Esophagus muscularis mucosa (tissue), 4 donors: ENCODE measurements around the gene RERE. TPM values are rescaled to one million over a fixed set of nuclear protein-coding genes. Genes with fewer than 3 reads are reported as not detected.

Experiments used
- DNase-seq: peaks from one replicate; pipeline ENCODE4 v3.0.0-alpha.2; 2017; ENCODE audit errors: extremely low spot score
- H3K27ac ChIP-seq, 4 donors: fragments of 200-600 bp; sonication (generic); replicated peaks in 1 of 4; 1 replicate in 3 of 4; 2 replicates in 1 of 4; pipeline ENCODE4 v1.5.1; 2016 to 2019; ENCODE audit warnings: mild to moderate bottlenecking in 1 of 4
- H3K27me3 ChIP-seq, 4 donors: fragments of 200-600 bp; sonication (generic); one replicate each; pipeline versions ENCODE4 v1.5.1 to v1.6.0; 2016 to 2019
- H3K36me3 ChIP-seq, 4 donors: fragments of 200-600 bp; sonication (generic); one replicate each; pipeline ENCODE4 v1.5.1; 2016 to 2019
- H3K4me1 ChIP-seq, 4 donors: fragments of 200-600 bp; sonication (generic); one replicate each; pipeline ENCODE4 v1.5.1; 2016 to 2019
- H3K4me3 ChIP-seq, 4 donors: fragments of 200-600 bp; sonication (generic); 1 replicate in 2 of 4; 2 replicates in 2 of 4; pipeline ENCODE4 v1.5.1; 2016 to 2019; ENCODE audit warnings: mild to moderate bottlenecking in 4 of 4, moderate library complexity in 1 of 4
- H3K9me3 ChIP-seq, 4 donors: fragments of 200-600 bp; sonication (generic); 1 replicate in 3 of 4; 2 replicates in 1 of 4; pipeline ENCODE4 v1.5.1; 2016 to 2019
- CTCF ChIP-seq, 3 experiments: fragments of 200-600 bp in 2 of 3; fragments of 450-650 bp in 1 of 3; sonication (generic) in 2 of 3; IDR thresholded peaks; one replicate each; pipeline ENCODE4 v1.5.1; 2017 to 2019; ENCODE audit warnings: antibody characterized with exemption in 3 of 3, mild to moderate bottlenecking in 2 of 3, moderate library complexity in 1 of 3
- EP300 ChIP-seq: sonication (generic); formaldehyde crosslinking; IDR thresholded peaks from one replicate; pipeline ENCODE4 v1.6.1; 2017; ENCODE audit warnings: antibody characterized with exemption
- POLR2A ChIP-seq: fragments of 450-650 bp; IDR thresholded peaks from one replicate; pipeline ENCODE4 v1.6.1; 2017; ENCODE audit warnings: antibody characterized with exemption, moderate library complexity, mild to moderate bottlenecking, low read depth
- POLR2AphosphoS5 ChIP-seq, 2 donors: sonication (generic); formaldehyde crosslinking; IDR thresholded peaks; one replicate each; pipeline ENCODE4 v1.6.1; 2017; ENCODE audit warnings: antibody characterized with exemption in 2 of 2
- WGBS: methylation state at CpG from one replicate; pipeline ENCODE4 v1.1.5; 2018; 5-methylcytosine and 5-hydroxymethylcytosine counted together
- intact Hi-C: fragments of 100-400 bp; cut with DNase I; formaldehyde crosslinking; loops from one replicate; pipeline ENCODE4 v1.15.1; 2023
- total RNA-seq, 4 donors: library from RNA; depleted of rRNA; stranded (reverse); fragments of >200 nt; gene quantifications; one replicate each; pipeline versions ENCODE4 v1.1.0 to v1.2.1, GENCODE V29; 2016

RERE gene
- total RNA-seq, 4 donors from 2014 or later = 133 to 212 (median 168) TPM

- H3K9me3 ChIP-seq = no peaks in the 10 kb centered on the region
- no peaks in the 10 kb centered on the region for H3K36me3 ChIP-seq
- H3K4me1 ChIP-seq = peaks cover 0 to 15% (median 11%) of the 10 kb centered on the region in 4 donors
- intact Hi-C loops = no loop called here
- no peak for TF ChIP-seq POLR2A
- no peak for TF ChIP-seq EP300
- TF ChIP-seq POLR2AphosphoS5 (IDR thresholded peaks at IDR 0.05) = no peak
- no peak for TF ChIP-seq CTCF (IDR thresholded peaks at IDR 0.05)
- WGBS = 85% methylated on average over 3 of the region's 3 CpGs
- DNase-seq = no peak
- H3K4me3 ChIP-seq = no peak overlapping the region
- H3K27ac ChIP-seq = no peak overlapping the region
- no peaks in the 10 kb centered on the region for H3K27me3 ChIP-seq
Measured at GRCh38 chr1:8483586-8483985, 333.9 kb downstream of the RERE start.

GRCh38 chr1:8482979-8483381 lies 334.5 kb downstream of the RERE start:
- no peak overlapping the region for H3K27ac ChIP-seq
- H3K4me3 ChIP-seq = no peak overlapping the region
- intact Hi-C loops = no loop called here
- TF ChIP-seq CTCF (IDR thresholded peaks at IDR 0.05) (no peak), EP300 (no peak), POLR2AphosphoS5 (IDR thresholded peaks at IDR 0.05) (no peak), POLR2A (no peak)
- no peaks in the 10 kb centered on the region for H3K27me3 ChIP-seq
- peaks cover 0 to 21% (median 17%) of the 10 kb centered on the region in 4 donors for H3K4me1 ChIP-seq
- H3K9me3 ChIP-seq = no peaks in the 10 kb centered on the region
- no peaks in the 10 kb centered on the region for H3K36me3 ChIP-seq
- no peak for DNase-seq
- WGBS = 62% methylated on average over 2 of the region's 2 CpGs

- Histone ChIP-seq H3K27ac (no peak overlapping the region), H3K4me3 (no peak overlapping the region), H3K36me3 (no peaks in the 10 kb centered on the region), H3K27me3 (no peaks in the 10 kb centered on the region), H3K9me3 (no peaks in the 10 kb centered on the region), H3K4me1 (peaks cover 9 to 32% (median 29%) of the 10 kb centered on the region in 4 donors)
- WGBS = 90% methylated on average over 2 of the region's 2 CpGs
- no peak for DNase-seq
- no peak for TF ChIP-seq POLR2AphosphoS5 (IDR thresholded peaks at IDR 0.05)
- no peak for TF ChIP-seq CTCF (IDR thresholded peaks at IDR 0.05)
- TF ChIP-seq EP300 = no peak
- TF ChIP-seq POLR2A = no peak
- intact Hi-C loops = no loop called here
Measured at GRCh38 chr1:8481650-8482380, 335.6 kb downstream of the RERE start.

- Histone ChIP-seq H3K4me1 (peaks cover 14 to 65% (median 54%) of the 10 kb centered on the region in 4 donors), H3K27ac (peak overlapping the region in 3 of 4 donors; percentile 51 to 65 (median 63)), H3K27me3 (no peaks in the 10 kb centered on the region), H3K36me3 (no peaks in the 10 kb centered on the region), H3K9me3 (no peaks in the 10 kb centered on the region), H3K4me3 (no peak overlapping the region)
- TF ChIP-seq EP300 (no peak), CTCF (IDR thresholded peaks at IDR 0.05) (no peak), POLR2AphosphoS5 (IDR thresholded peaks at IDR 0.05) (no peak), POLR2A (no peak)
- no peak for DNase-seq
- intact Hi-C loops = no loop called here
Measured at GRCh38 chr1:8478566-8478965, 338.9 kb downstream of the RERE start.

- 75% methylated on average over 2 of the region's 2 CpGs for WGBS
- DNase-seq = no peak
- peaks cover 14 to 71% (median 53%) of the 10 kb centered on the region in 4 donors for H3K4me1 ChIP-seq
- H3K27ac ChIP-seq = peak overlapping the region; percentile 51 to 65 (median 60)
- no peaks in the 10 kb centered on the region for H3K36me3 ChIP-seq
- no peaks in the 10 kb centered on the region for H3K27me3 ChIP-seq
- no peak for TF ChIP-seq CTCF (IDR thresholded peaks at IDR 0.05)
- TF ChIP-seq EP300 = no peak
- no peak for TF ChIP-seq POLR2AphosphoS5 (IDR thresholded peaks at IDR 0.05)
- TF ChIP-seq POLR2A = no peak
- no peak overlapping the region for H3K4me3 ChIP-seq
- intact Hi-C loops = no loop called here
- no peaks in the 10 kb centered on the region for H3K9me3 ChIP-seq
Measured at GRCh38 chr1:8477983-8478362, 339.5 kb downstream of the RERE start.
